KMS-11 (cell line): Measurements from ENCODE around the gene ATP7B.
"Not testable (repeated sequence)": the region's sequence is repeated elsewhere in the genome, so short reads cannot be mapped to it uniquely, and the experiment has no call there.

Source experiments
- H2AFZ ChIP-seq: fragments of 200-600 bp; sonication (generic); 2 replicates; pipeline ENCODE4 v1.6.1; 2016; ENCODE audit warnings: antibody characterized with exemption, mixed run types, low read depth
- H3K27ac ChIP-seq: fragments of 200-600 bp; sonication (generic); 2 replicates; pipeline ENCODE4 v1.6.1; 2016; ENCODE audit warnings: mild to moderate bottlenecking, mixed run types
- H3K27me3 ChIP-seq: fragments of 200-600 bp; sonication (generic); 2 replicates; pipeline ENCODE4 v1.6.1; 2017; ENCODE audit warnings: mild to moderate bottlenecking, low read depth, mixed run types, moderate library complexity; ENCODE audit not compliant: insufficient read depth
- H3K36me3 ChIP-seq: fragments of 200-600 bp; sonication (generic); 2 replicates; pipeline ENCODE4 v1.6.1; 2017; ENCODE audit warnings: mild to moderate bottlenecking, mixed run types; ENCODE audit not compliant: insufficient read depth
- H3K4me1 ChIP-seq: fragments of 200-600 bp; sonication (generic); 2 replicates; pipeline ENCODE4 v1.6.1; 2016; ENCODE audit warnings: mild to moderate bottlenecking, low read depth, mixed run types; ENCODE audit not compliant: poor library complexity, severe bottlenecking
- H3K4me2 ChIP-seq: fragments of 200-600 bp; sonication (generic); 2 replicates; pipeline ENCODE4 v1.7.0; 2016; ENCODE audit warnings: mild to moderate bottlenecking, mixed run types
- H3K4me3 ChIP-seq: fragments of 200-600 bp; sonication (generic); IDR thresholded peaks from 2 replicates; pipeline ENCODE4 v1.6.1; 2017; ENCODE audit warnings: low read depth, low read length, mixed read lengths; ENCODE audit not compliant: insufficient read depth
- H3K79me2 ChIP-seq: fragments of 200-600 bp; sonication (generic); 2 replicates; pipeline ENCODE4 v1.6.1; 2016; ENCODE audit warnings: low read depth, mixed run types; ENCODE audit not compliant: insufficient read depth
- H3K9ac ChIP-seq: fragments of 200-600 bp; sonication (generic); 2 replicates; pipeline ENCODE4 v1.6.1; 2016; ENCODE audit warnings: mild to moderate bottlenecking, mixed run types
- H4K20me1 ChIP-seq: fragments of 200-600 bp; sonication (generic); 2 replicates; pipeline ENCODE4 v1.6.1; 2016; ENCODE audit warnings: mild to moderate bottlenecking, mixed run types; ENCODE audit not compliant: insufficient read depth
- TF ChIP-seq, protein P1 (sequence below): fragments of 200-600 bp; sonication (generic); conservative IDR thresholded peaks from 2 replicates; pipeline ENCODE4 v1.6.1; 2017; ENCODE audit warnings: low read depth, mild to moderate bottlenecking, antibody characterized with exemption, low read length, moderate library complexity, mixed read lengths

ATP7B gene

DNA sequence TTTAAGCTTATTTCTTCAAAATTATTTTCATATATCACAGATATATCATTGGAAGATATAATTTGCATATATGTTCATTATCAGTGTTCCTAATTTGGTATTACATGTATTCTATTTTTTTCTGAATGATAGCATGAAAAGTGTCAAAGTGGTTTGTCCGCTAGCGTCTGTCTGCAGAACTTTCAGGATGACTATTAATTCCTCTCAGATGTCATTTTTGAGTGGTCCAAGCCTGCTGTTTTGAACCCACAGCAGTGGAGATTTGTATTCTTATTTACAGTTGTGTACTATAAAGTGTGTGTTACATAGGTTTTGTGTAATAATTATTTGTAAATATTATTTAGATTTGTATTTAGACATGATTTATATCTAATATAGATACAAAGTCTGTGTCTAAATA, 21.8 kb upstream of the ATP7B start:
- TF ChIP-seq, protein P1, sequence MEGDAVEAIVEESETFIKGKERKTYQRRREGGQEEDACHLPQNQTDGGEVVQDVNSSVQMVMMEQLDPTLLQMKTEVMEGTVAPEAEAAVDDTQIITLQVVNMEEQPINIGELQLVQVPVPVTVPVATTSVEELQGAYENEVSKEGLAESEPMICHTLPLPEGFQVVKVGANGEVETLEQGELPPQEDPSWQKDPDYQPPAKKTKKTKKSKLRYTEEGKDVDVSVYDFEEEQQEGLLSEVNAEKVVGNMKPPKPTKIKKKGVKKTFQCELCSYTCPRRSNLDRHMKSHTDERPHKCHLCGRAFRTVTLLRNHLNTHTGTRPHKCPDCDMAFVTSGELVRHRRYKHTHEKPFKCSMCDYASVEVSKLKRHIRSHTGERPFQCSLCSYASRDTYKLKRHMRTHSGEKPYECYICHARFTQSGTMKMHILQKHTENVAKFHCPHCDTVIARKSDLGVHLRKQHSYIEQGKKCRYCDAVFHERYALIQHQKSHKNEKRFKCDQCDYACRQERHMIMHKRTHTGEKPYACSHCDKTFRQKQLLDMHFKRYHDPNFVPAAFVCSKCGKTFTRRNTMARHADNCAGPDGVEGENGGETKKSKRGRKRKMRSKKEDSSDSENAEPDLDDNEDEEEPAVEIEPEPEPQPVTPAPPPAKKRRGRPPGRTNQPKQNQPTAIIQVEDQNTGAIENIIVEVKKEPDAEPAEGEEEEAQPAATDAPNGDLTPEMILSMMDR, result no peak
- Histone ChIP-seq H3K27me3 (no peaks in the 10 kb centered on the region), H3K36me3 (no peaks in the 10 kb centered on the region), H3K9ac (no peak overlapping the region), H3K27ac (no peak overlapping the region), H2AFZ (no peak overlapping the region), H4K20me1 (no peaks in the 10 kb centered on the region), H3K4me2 (no peak overlapping the region), H3K4me1 (no peaks in the 10 kb centered on the region), H3K79me2 (no peaks in the 10 kb centered on the region), H3K4me3 (no peak overlapping the region)

GRCh38 chr13:52030401-52030800, 19.2 kb upstream of the ATP7B start:
- not testable (repeated sequence) for H3K27me3 ChIP-seq, H3K4me3 ChIP-seq, H3K9ac ChIP-seq, H4K20me1 ChIP-seq, H3K36me3 ChIP-seq, H3K4me2 ChIP-seq, H2AFZ ChIP-seq, H3K27ac ChIP-seq, H3K4me1 ChIP-seq, H3K79me2 ChIP-seq

GRCh38 chr13:52029569-52029968, 18.3 kb upstream of the ATP7B start:
- Histone ChIP-seq H3K4me1 (no peaks in the 10 kb centered on the region), H3K27ac (no peak overlapping the region), H2AFZ (no peak overlapping the region), H4K20me1 (no peaks in the 10 kb centered on the region), H3K4me3 (no peak overlapping the region), H3K9ac (no peak overlapping the region), H3K36me3 (no peaks in the 10 kb centered on the region), H3K4me2 (no peak overlapping the region), H3K79me2 (no peaks in the 10 kb centered on the region), H3K27me3 (no peaks in the 10 kb centered on the region)
- TF ChIP-seq, protein P1, result no peak

- Histone ChIP-seq H3K4me2 (no peak overlapping the region), H2AFZ (no peak overlapping the region), H4K20me1 (no peaks in the 10 kb centered on the region), H3K4me3 (no peak overlapping the region), H3K4me1 (no peaks in the 10 kb centered on the region), H3K36me3 (no peaks in the 10 kb centered on the region), H3K79me2 (no peaks in the 10 kb centered on the region), H3K9ac (no peak overlapping the region), H3K27me3 (no peaks in the 10 kb centered on the region), H3K27ac (no peak overlapping the region)
- TF ChIP-seq, protein P1, result no peak
Measured at GRCh38 chr13:52027832-52028231, 16.6 kb upstream of the ATP7B start.

DNA sequence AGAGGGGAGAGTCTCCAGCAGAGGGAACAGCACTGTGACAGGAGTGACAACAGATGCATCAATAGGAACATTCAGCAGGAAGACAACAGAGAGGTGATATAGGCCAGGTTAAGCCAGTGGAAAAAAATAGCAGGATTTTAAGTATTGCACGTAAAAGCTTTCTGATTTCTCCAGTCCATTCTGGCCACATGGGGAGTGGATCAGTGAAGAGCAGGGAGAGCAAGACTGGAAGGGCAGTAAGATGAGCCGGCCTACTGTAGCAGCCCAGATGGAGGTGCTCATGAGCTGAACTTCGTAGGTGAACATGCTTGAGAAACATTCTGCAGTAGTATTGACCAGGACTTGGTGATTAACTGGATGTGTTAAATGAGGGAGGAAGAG, 15.0 kb upstream of the ATP7B start:
- no peaks in the 10 kb centered on the region for H3K4me1 ChIP-seq
- no peak overlapping the region for H2AFZ ChIP-seq
- H3K27me3 ChIP-seq, result no peaks in the 10 kb centered on the region
- no peaks in the 10 kb centered on the region for H3K36me3 ChIP-seq
- H3K9ac ChIP-seq, result no peak overlapping the region
- no peak overlapping the region for H3K27ac ChIP-seq
- no peaks in the 10 kb centered on the region for H3K79me2 ChIP-seq
- TF ChIP-seq, protein P1, result no peak
- H3K4me3 ChIP-seq, result no peak overlapping the region
- no peaks in the 10 kb centered on the region for H4K20me1 ChIP-seq
- no peak overlapping the region for H3K4me2 ChIP-seq
